Caco-2 (cell line): ENCODE results near the gene SPP2. TPM values are rescaled to one million over a fixed set of nuclear protein-coding genes. Genes with fewer than 3 reads are reported as not detected.

Experiments used
- Bru-seq: library from RNA; stranded (reverse); fragments of 400-500 nt; gene quantifications from one replicate; lab custom pipeline; 2021; lab: Mats Ljungman, UMichigan
- BruChase-seq, 2 experiments: library from RNA; stranded (reverse); fragments of 400-500 nt; gene quantifications; one replicate each; lab custom pipeline; 2021; lab: Mats Ljungman, UMichigan
- BruUV-seq: library from RNA; stranded (reverse); fragments of 400-500 nt; replicated peaks from 2 replicates; lab custom pipeline; 2021; lab: Mats Ljungman, UMichigan
- CTCF ChIA-PET: fragments of 300-600 bp; sonication (Branson Sonifier 250); formaldehyde crosslinking; loops from one replicate; lab custom pipeline; 2022; ENCODE audit warnings: antibody characterized with exemption; lab: Charles Lee
- POLR2A ChIA-PET: fragments of 300-600 bp; sonication (Branson Sonifier 250); formaldehyde crosslinking; loops from one replicate; lab custom pipeline; 2022; ENCODE audit warnings: antibody characterized with exemption; lab: Charles Lee
- DNase-seq, 2 experiments: peaks; one replicate each; pipeline versions ENCODE4 v3.0.0 to v3.0.0-alpha.2; 2020 to 2022
- H3K27me3 ChIP-seq: replicated peaks from 2 replicates; pipeline ENCODE4 v1.6.0; 2011; ENCODE audit warnings: low read length; ENCODE audit not compliant: control insufficient read depth, insufficient read depth
- H3K36me3 ChIP-seq: 2 replicates; pipeline ENCODE4 v1.5.1; 2011; ENCODE audit warnings: low read length; ENCODE audit not compliant: control insufficient read depth, insufficient read depth
- H3K4me1 ChIP-seq: fragments of 250-450 bp; sonication (Bioruptor Pico); 2 replicates; pipeline ENCODE4 v1.5.1; 2020; ENCODE audit warnings: mild to moderate bottlenecking
- H3K4me3 ChIP-seq: 2 replicates; pipeline ENCODE4 v1.5.1; 2011; ENCODE audit warnings: low read depth, mild to moderate bottlenecking, control low read depth, low read length
- H3K9me3 ChIP-seq: fragments of 250-450 bp; sonication (Bioruptor Pico); 2 replicates; pipeline ENCODE4 v1.5.1; 2020; ENCODE audit warnings: mild to moderate bottlenecking, moderate library complexity
- H3K27ac Mint-ChIP-seq: one replicate; pipeline ENCODE4 v1.8.0; 2022; ENCODE audit warnings: mixed read lengths; ENCODE audit not compliant: unreplicated experiment
- H3K27me3 Mint-ChIP-seq: one replicate; pipeline ENCODE4 v1.8.0; 2022; ENCODE audit warnings: mixed read lengths; ENCODE audit not compliant: insufficient read depth, unreplicated experiment
- H3K36me3 Mint-ChIP-seq: one replicate; pipeline ENCODE4 v1.8.0; 2022; ENCODE audit warnings: mild to moderate bottlenecking, mixed read lengths; ENCODE audit not compliant: insufficient read depth, unreplicated experiment
- H3K4me1 Mint-ChIP-seq: one replicate; pipeline ENCODE4 v1.8.0; 2022; ENCODE audit warnings: low read depth, mixed read lengths; ENCODE audit not compliant: unreplicated experiment
- H3K4me3 Mint-ChIP-seq: one replicate; pipeline ENCODE4 v1.8.0; 2022; ENCODE audit warnings: mild to moderate bottlenecking, moderate library complexity, mixed read lengths; ENCODE audit not compliant: unreplicated experiment
- H3K9me3 Mint-ChIP-seq: one replicate; pipeline ENCODE4 v1.8.0; 2022; ENCODE audit warnings: mixed read lengths; ENCODE audit not compliant: unreplicated experiment
- intact Hi-C: fragments of 100-400 bp; cut with micrococcal nuclease; formaldehyde crosslinking; loops from one replicate; pipeline ENCODE4 v1.10.0; 2022; ENCODE audit not compliant: unreplicated experiment
- long read RNA-seq: library from polyadenylated mRNA; stranded (forward); transcript quantifications from one replicate; pipeline ENCODE4 v2.0.0, GENCODE V29; 2022
- total RNA-seq: library from RNA; stranded (reverse); gene quantifications from 2 replicates; pipeline ENCODE4 v1.2.3, GENCODE V29; 2022
- TF ChIP-seq, protein P1 (sequence below), 2 experiments: fragments of 200-600 bp in 1 of 2; IDR thresholded peaks; 1 replicate in 1 of 2; 2 replicates in 1 of 2; pipeline versions ENCODE4 v1.5.1 to v1.8.0; 2011 to 2022; ENCODE audit warnings: antibody characterized with exemption in 1 of 2, control low read depth in 1 of 2, inconsistent platforms in 1 of 2, low read depth in 1 of 2, low read length in 1 of 2, mild to moderate bottlenecking in 1 of 2, moderate library complexity in 1 of 2; ENCODE audit not compliant: insufficient read depth in 1 of 2, severe bottlenecking in 1 of 2, unreplicated experiment in 1 of 2

The SPP2 gene, protein sequence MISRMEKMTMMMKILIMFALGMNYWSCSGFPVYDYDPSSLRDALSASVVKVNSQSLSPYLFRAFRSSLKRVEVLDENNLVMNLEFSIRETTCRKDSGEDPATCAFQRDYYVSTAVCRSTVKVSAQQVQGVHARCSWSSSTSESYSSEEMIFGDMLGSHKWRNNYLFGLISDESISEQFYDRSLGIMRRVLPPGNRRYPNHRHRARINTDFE
- total RNA-seq (not detected in 2 replicates), Bru-seq, nascent RNA (not detected), BruChase-seq, experiment 1, labeled RNA remaining after a 2-hour chase (not detected), BruChase-seq, experiment 2, labeled RNA remaining after a 6-hour chase (percentile 4 among the genes with signal in this experiment)
- long read RNA-seq = 0 reads

DNA sequence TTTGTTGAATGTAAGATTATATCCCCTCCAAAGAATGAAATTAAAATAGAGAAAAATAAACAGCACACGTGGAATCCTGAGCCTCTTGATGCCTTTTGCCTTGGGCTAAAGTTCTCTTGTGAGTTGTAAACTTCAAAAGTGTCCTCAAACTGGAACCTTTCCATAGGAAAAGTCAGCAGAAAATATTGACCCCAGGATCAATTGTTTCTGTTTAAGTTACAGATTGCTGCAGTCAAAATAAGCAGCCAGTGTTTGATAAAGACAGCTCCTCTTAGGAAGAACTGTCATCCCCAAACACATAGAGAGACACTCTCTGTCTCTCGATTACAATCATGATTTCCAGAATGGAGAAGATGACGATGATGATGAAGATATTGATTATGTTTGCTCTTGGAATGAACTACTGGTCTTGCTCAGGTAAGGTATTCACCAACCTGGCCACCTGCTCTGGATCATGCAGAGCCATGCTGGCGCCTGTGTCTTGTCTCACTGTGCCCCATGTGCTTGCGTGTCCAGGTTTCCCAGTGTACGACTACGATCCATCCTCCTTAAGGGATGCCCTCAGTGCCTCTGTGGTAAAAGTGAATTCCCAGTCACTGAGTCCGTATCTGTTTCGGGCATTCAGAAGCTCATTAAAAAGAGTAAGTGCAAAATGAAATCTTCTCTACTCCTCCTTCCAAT is at the start of gene SPP2:
SPP2 (plus strand) TSS at position 248 of the 681 bp plus-strand sequence; CDS start at position 333, 85 bp downstream.
- ChIA-PET POLR2A (no interaction called here), CTCF (no interaction called here)
- Histone ChIP-seq H3K4me1 (no peaks in the 10 kb centered on the region), H3K4me3 (no peak within 1 kb of the TSS), H3K9me3 (no peaks in the 10 kb centered on the region), H3K27me3 (no peaks in the 10 kb centered on the region), H3K36me3 (no peaks in the 10 kb centered on the region)
- TF ChIP-seq, protein P1, sequence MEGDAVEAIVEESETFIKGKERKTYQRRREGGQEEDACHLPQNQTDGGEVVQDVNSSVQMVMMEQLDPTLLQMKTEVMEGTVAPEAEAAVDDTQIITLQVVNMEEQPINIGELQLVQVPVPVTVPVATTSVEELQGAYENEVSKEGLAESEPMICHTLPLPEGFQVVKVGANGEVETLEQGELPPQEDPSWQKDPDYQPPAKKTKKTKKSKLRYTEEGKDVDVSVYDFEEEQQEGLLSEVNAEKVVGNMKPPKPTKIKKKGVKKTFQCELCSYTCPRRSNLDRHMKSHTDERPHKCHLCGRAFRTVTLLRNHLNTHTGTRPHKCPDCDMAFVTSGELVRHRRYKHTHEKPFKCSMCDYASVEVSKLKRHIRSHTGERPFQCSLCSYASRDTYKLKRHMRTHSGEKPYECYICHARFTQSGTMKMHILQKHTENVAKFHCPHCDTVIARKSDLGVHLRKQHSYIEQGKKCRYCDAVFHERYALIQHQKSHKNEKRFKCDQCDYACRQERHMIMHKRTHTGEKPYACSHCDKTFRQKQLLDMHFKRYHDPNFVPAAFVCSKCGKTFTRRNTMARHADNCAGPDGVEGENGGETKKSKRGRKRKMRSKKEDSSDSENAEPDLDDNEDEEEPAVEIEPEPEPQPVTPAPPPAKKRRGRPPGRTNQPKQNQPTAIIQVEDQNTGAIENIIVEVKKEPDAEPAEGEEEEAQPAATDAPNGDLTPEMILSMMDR (IDR thresholded peaks at IDR 0.05; ENCODE audit: insufficient read depth in 1 of 2, low read depth in 1 of 2, low read length in 1 of 2, severe bottlenecking in 1 of 2, unreplicated experiment in 1 of 2) = no peak
- Mint-ChIP-seq H3K4me1 (no peaks in the 10 kb centered on the region), H3K36me3 (no peaks in the 10 kb centered on the region), H3K27me3 (peaks cover 16% of the 10 kb centered on the region), H3K4me3 (no peak within 1 kb of the TSS), H3K9me3 (no peaks in the 10 kb centered on the region), H3K27ac (no peak within 1 kb of the TSS)
- DNase-seq = no peak
- no TSS peak for BruUV-seq
- intact Hi-C loops = no loop called here

DNA sequence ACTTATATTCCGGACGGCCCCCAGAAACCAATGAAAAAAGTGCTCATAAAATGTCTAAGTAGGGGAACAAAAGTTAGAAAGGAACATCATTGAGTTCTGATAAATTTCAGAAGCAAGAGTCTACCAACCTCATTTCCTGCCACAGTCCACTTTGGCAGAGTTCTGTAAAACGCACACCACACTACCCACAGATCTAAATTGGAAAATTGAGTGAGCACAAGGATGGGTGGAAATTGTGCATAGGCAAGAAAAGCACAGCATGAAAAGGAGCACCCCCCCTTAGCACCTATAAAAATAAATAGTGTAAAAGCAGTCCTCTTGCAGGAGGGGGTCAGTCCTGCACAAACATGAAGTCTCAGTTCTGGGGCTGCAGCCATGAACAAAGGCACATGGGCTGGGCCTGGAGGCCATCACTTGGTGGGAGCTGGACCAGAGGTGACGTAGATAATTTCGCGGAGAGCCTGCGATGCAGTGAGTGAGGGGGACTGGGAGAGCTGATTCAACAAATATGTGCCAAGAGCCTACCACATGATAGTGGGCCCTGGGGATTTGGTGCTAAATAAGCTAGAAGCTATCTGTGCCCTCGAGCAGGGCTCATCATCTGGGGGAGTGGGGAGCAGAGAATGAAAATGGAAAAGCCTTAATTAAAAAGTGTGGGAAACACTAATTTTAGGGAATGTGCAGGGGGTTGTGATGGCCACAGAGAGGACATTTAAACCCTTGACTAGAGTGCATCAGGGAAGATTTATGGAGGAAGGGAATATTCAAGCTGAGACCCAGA is 48.9 kb upstream of the SPP2 start:
- Mint-ChIP-seq H3K4me1 (no peaks in the 10 kb centered on the region), H3K4me3 (no peak overlapping the region), H3K27me3 (peaks cover 6% of the 10 kb centered on the region), H3K36me3 (no peaks in the 10 kb centered on the region), H3K27ac (no peak overlapping the region), H3K9me3 (no peaks in the 10 kb centered on the region)
- DNase-seq = no peak
- POLR2A ChIA-PET = no interaction called here
- TF ChIP-seq, protein P1 (IDR thresholded peaks at IDR 0.05; ENCODE audit: insufficient read depth in 1 of 2, low read depth in 1 of 2, low read length in 1 of 2, severe bottlenecking in 1 of 2, unreplicated experiment in 1 of 2) = no peak
- CTCF ChIA-PET = no interaction called here
- Histone ChIP-seq H3K4me3 (no peak overlapping the region), H3K36me3 (no peaks in the 10 kb centered on the region), H3K9me3 (no peaks in the 10 kb centered on the region), H3K27me3 (no peaks in the 10 kb centered on the region; the same call in 1 of the 2 replicates), H3K4me1 (no peaks in the 10 kb centered on the region)
- BruUV-seq = no TSS peak
- intact Hi-C loops = no loop called here

DNA sequence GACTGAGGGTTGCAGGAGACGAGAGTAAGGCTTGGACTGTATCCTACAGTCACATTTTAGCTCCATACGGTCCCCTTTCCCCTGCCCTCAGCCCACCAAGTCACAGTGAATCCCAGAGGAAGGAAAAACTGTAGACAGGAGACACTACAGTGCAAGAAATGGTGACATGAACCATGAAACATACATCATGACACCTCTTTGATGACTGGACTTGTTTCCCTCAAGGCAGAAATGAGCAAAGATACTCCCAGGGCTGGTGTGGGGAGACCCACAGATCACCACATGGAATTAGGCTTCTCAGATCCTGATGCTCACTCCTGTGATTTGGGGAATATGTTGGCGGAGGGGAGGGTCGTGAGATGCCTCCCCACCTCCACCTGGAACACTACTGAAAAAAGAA is 48.2 kb upstream of the SPP2 start:
- CTCF ChIA-PET = no interaction called here
- BruUV-seq = no TSS peak
- H3K36me3 Mint-ChIP-seq = no peaks in the 10 kb centered on the region
- Histone ChIP-seq H3K36me3 (no peaks in the 10 kb centered on the region), H3K9me3 (no peaks in the 10 kb centered on the region), H3K27me3 (no peaks in the 10 kb centered on the region; the same call in 1 of the 2 replicates), H3K4me3 (no peak overlapping the region), H3K4me1 (no peaks in the 10 kb centered on the region)
- no peaks in the 10 kb centered on the region for H3K9me3 Mint-ChIP-seq
- POLR2A ChIA-PET = no interaction called here
- DNase-seq = no peak
- H3K27me3 Mint-ChIP-seq = peaks cover 6% of the 10 kb centered on the region
- no peaks in the 10 kb centered on the region for H3K4me1 Mint-ChIP-seq
- no peak overlapping the region for H3K27ac Mint-ChIP-seq
- TF ChIP-seq, protein P1 (IDR thresholded peaks at IDR 0.05; ENCODE audit: insufficient read depth in 1 of 2, low read depth in 1 of 2, low read length in 1 of 2, severe bottlenecking in 1 of 2, unreplicated experiment in 1 of 2) = no peak
- H3K4me3 Mint-ChIP-seq = no peak overlapping the region
- intact Hi-C loops = no loop called here
